HepG2 (cell line): ENCODE results near the gene DDX31. TPM values are rescaled to one million over a fixed set of nuclear protein-coding genes. Genes with fewer than 3 reads are reported as not detected.

Experiments
- ATAC-seq: fragments of 200-7000 bp; cut with Tn5 transposase; 3 replicates; pipeline ENCODE4 v1.9.1; 2020; ENCODE audit warnings: mild to moderate bottlenecking, moderate library complexity
- BruUV-seq: library from RNA; stranded (reverse); fragments of 400-500 nt; replicated peaks from 2 replicates; lab custom pipeline; 2021; lab: Mats Ljungman, UMichigan
- CTCF ChIA-PET: fragments of 300-600 bp; formaldehyde crosslinking; extraction: SDS; loops from one replicate; lab custom pipeline; 2021; ENCODE audit warnings: low total read pairs, inconsistent platforms, low intra/inter-chr PET ratio; lab: Yijun Ruan, JAX
- POLR2A ChIA-PET: fragments of 350-600 bp; sonication (Branson Sonifier 250); formaldehyde crosslinking; loops from one replicate; lab custom pipeline; 2020; ENCODE audit warnings: antibody characterized with exemption, inconsistent platforms; lab: Yijun Ruan, JAX
- DNase-seq: peaks from one replicate; pipeline ENCODE4 v3.0.0-alpha.2; 2015; ENCODE audit warnings: low spot score
- FAIRE-seq: peaks from 3 replicates; lab custom pipeline; 2011; peaks lifted over from hg19 to GRCh38; lab: Jason Lieb, UNC
- H2AFZ ChIP-seq: one replicate; pipeline ENCODE4 v1.6.1; 2011; ENCODE audit warnings: low read length, inconsistent platforms
- H3K27ac ChIP-seq: fragments of 300-600 bp; 3 replicates; pipeline ENCODE4 v1.8.0; 2011; ENCODE audit warnings: mixed run types, mild to moderate bottlenecking, mixed read lengths, low read length, inconsistent platforms; ENCODE audit not compliant: insufficient read depth; ENCODE audit errors: extremely low read length
- H3K27me3 ChIP-seq, 2 experiments: fragments of 200-600 bp in 1 of 2; 2 replicates in 1 of 2; 3 replicates in 1 of 2; pipeline versions ENCODE4 v1.6.0 to v1.8.0; 2011; ENCODE audit warnings: low read length in 2 of 2, mild to moderate bottlenecking in 2 of 2, moderate library complexity in 2 of 2, inconsistent platforms in 1 of 2; ENCODE audit not compliant: insufficient read depth in 2 of 2, control insufficient read depth in 1 of 2
- H3K36me3 ChIP-seq, 2 experiments: fragments of 200-600 bp in 1 of 2; replicated peaks in 1 of 2; 2 replicates in 1 of 2; 3 replicates in 1 of 2; pipeline versions ENCODE4 v1.5.1 to v1.8.0; 2011; ENCODE audit warnings: low read length in 2 of 2, inconsistent platforms in 1 of 2; ENCODE audit not compliant: insufficient read depth in 2 of 2, control insufficient read depth in 1 of 2
- H3K4me1 ChIP-seq: 2 replicates; pipeline ENCODE4 v1.5.1; 2012; ENCODE audit warnings: low read length, inconsistent platforms; ENCODE audit not compliant: insufficient read depth
- H3K4me2 ChIP-seq: 2 replicates; pipeline ENCODE4 v1.6.0; 2011; ENCODE audit warnings: low read depth, low read length, inconsistent platforms
- H3K4me3 ChIP-seq, 3 experiments: fragments of 200-600 bp in 1 of 3; sonication (generic), shearing (Covaris generic) in 1 of 3; replicated peaks in 1 of 3; 2 replicates each; pipeline ENCODE4 v1.5.1; 2011 to 2016; ENCODE audit warnings: low read length in 3 of 3, inconsistent platforms in 2 of 3, low read depth in 2 of 3, mild to moderate bottlenecking in 2 of 3, control low read depth in 1 of 3, mixed read lengths in 1 of 3; ENCODE audit not compliant: insufficient read depth in 1 of 3
- H3K79me2 ChIP-seq: one replicate; pipeline ENCODE4 v1.6.1; 2011; ENCODE audit warnings: low read length, inconsistent platforms; ENCODE audit not compliant: insufficient read depth
- H3K9ac ChIP-seq: 2 replicates; pipeline ENCODE4 v1.6.0; 2011; ENCODE audit warnings: mild to moderate bottlenecking, low read depth, low read length, inconsistent platforms; ENCODE audit not compliant: insufficient read depth
- H3K9me3 ChIP-seq: 2 replicates; pipeline ENCODE4 v1.5.1; 2012; ENCODE audit warnings: mild to moderate bottlenecking, low read length
- H4K20me1 ChIP-seq: 2 replicates; pipeline ENCODE4 v1.6.0; 2011; ENCODE audit warnings: inconsistent platforms, mild to moderate bottlenecking, low read length, moderate library complexity; ENCODE audit not compliant: insufficient read depth
- HNF1A ChIP-seq, 2 experiments: sonication (generic) in 1 of 2; formaldehyde crosslinking in 1 of 2; IDR thresholded peaks; 2 replicates each; pipeline versions ENCODE4 v1.4.0 to v1.6.1; 2016 to 2020; ENCODE audit warnings: borderline replicate concordance in 1 of 2, low read depth in 1 of 2, mild to moderate bottlenecking in 1 of 2, missing genetic modification reagents in 1 of 2
- SNAI1 ChIP-seq: sonication (generic); formaldehyde crosslinking; IDR thresholded peaks from 2 replicates; pipeline ENCODE4 v1.5.0; 2020; ENCODE audit warnings: mild to moderate bottlenecking, missing genetic modification reagents, borderline replicate concordance
- ZNF629 ChIP-seq: sonication (generic); formaldehyde crosslinking; conservative IDR thresholded peaks from 2 replicates; pipeline ENCODE4 v1.5.0; 2020; ENCODE audit warnings: missing genetic modification reagents
- WGBS: methylation state at CpG from one replicate; pipeline ENCODE4 v1.1.6; 2017; ENCODE audit warnings: low lambda C conversion rate; 5-methylcytosine and 5-hydroxymethylcytosine counted together
- in situ Hi-C: cut with HindIII; loops from 2 replicates; pipeline ENCODE4 v1.10.0; 2017; ENCODE audit warnings: low pct_unique_long_range_greater_than_20kb; ENCODE audit not compliant: extremely low pct_ligation_motif_present
- intact Hi-C: fragments of 100-400 bp; cut with micrococcal nuclease; formaldehyde crosslinking; loops from one replicate; pipeline ENCODE4 v1.10.0; 2022; ENCODE audit not compliant: unreplicated experiment
- polyA plus RNA-seq, 8 experiments: library from polyadenylated mRNA; depleted of rRNA in 3 of 8; stranded (reverse) in 7 of 8; unstranded in 1 of 8; fragments of >200 nt; fragmentation: Illumina TruSeq in 4 of 8; extraction: Trizol in 4 of 8; gene quantifications; 2 replicates each; pipeline versions ENCODE4 v1.2.1 to v1.2.3, GENCODE V29; 2011 to 2016; ENCODE audit warnings: low read depth in 4 of 8, missing spikeins in 1 of 8, mixed read lengths in 1 of 8; ENCODE audit not compliant: insufficient read depth in 1 of 8
- total RNA-seq, 5 experiments: library from RNA; depleted of rRNA; stranded (reverse); fragments of >200 nt; fragmentation: Illumina TruSeq; extraction: Trizol; gene quantifications; 2 replicates each; pipeline ENCODE4 v1.2.3, GENCODE V29; 2016; ENCODE audit warnings: low read depth in 1 of 5

DDX31 gene
- total and polyA plus RNA-seq, 2 of the 13 experiments (the other 11 are each of a cell fraction or from before 2014, with no cell fraction given): 11.4 to 16.3 TPM

- no TSS peak for BruUV-seq
- Histone ChIP-seq H3K27ac (no peak overlapping the region), H3K27me3 (peaks cover 9 to 65% of the 10 kb centered on the region in 2 experiments), H3K79me2 (no peaks in the 10 kb centered on the region), H3K4me2 (peak overlapping the region; percentile 32; the same call in 1 of the 2 replicates), H4K20me1 (peaks cover 5% of the 10 kb centered on the region; the same call in 1 of the 2 replicates), H3K36me3 (0 out of 5 replicates have a peak, but pooled peaks cover 0 to 2% of the 10 kb centered on the region in 2 experiments), H3K4me1 (no peaks in the 10 kb centered on the region), H3K9me3 (no peaks in the 10 kb centered on the region), H3K4me3 (no peak overlapping the region; a peak in 1 of 6 replicates), H2AFZ (no peak overlapping the region), H3K9ac (no peak overlapping the region)
- FAIRE-seq (no peak), ATAC-seq (peak; percentile 17; the same call in 2 of the 3 replicates), DNase-seq (no peak)
- in situ Hi-C loops (no loop called here), intact Hi-C loops (no loop called here)
- TF ChIP-seq HNF1A (IDR thresholded peaks at IDR 0.05; ENCODE audit: low read depth) (no peak), HNF1A (CRISPR knock-in tag; IDR thresholded peaks at IDR 0.05; ENCODE audit: borderline replicate concordance) (0 out of 2 replicates have a peak, but pooled peaks have one; percentile 25), ZNF629 (CRISPR knock-in tag) (peak; percentile 86), SNAI1 (CRISPR knock-in tag) (no peak)
- CTCF ChIA-PET: no interaction called here
- POLR2A ChIA-PET: no interaction called here
- WGBS: 32% methylated on average over 14 of the region's 28 CpGs
Measured at GRCh38 chr9:132588501-132589147, 81.2 kb downstream of the DDX31 start.
